Fibroblast of mammary gland (primary cell): Measurements from ENCODE around the gene CD7.

Experiments used
- DNase-seq: peaks from one replicate; pipeline ENCODE4 v3.0.0-alpha.2; 2010; ENCODE audit warnings: low read depth
- H3K4me3 ChIP-seq: 2 replicates; pipeline ENCODE4 v1.5.1; 2011; ENCODE audit warnings: low read depth, mild to moderate bottlenecking, low read length, moderate library complexity; ENCODE audit not compliant: control insufficient read depth
- CTCF ChIP-seq: conservative IDR thresholded peaks from 2 replicates; pipeline ENCODE4 v1.5.1; 2011; ENCODE audit warnings: low read depth, low read length, inconsistent platforms; ENCODE audit not compliant: control insufficient read depth, insufficient read depth

CD7 gene

DNA sequence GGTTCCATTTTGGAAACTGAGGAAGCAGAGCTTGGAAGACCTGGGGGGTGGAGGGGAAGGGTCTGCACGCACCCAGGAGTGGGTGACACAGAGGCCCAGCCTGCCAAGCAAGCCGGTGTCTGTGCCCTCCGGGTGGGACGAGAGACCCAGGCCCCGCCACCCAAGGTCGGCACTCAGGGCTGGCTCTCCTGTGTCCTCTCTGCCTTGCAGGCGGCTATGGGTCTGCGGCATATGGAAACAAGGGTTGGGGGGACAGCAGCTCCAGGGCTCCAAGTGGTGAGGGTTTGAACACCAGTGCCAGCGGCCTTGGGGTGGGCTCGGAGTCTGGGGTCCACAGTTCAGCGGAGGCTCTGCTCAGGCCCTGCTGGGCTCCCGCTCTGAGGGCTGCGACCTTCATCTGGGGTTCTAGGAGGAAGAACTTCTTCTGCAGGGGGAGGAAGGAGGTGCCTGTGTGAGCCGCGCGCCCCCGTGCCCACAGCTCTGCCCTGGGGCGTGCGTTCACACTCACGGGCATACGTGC lies 4.6 kb upstream of the CD7 start:
- no peak for TF ChIP-seq CTCF
- no peak for DNase-seq
- no peak overlapping the region for H3K4me3 ChIP-seq

GRCh38 chr17:82320956-82321927 lies 3.8 kb upstream of the CD7 start:
- H3K4me3 ChIP-seq: no peak overlapping the region
- DNase-seq: no peak
- TF ChIP-seq CTCF: peak; percentile 33

- no peak for DNase-seq
- no peak for TF ChIP-seq CTCF
- H3K4me3 ChIP-seq: no peak overlapping the region
These were observed 2.9 kb upstream of the CD7 start for GRCh38 chr17:82320140-82320840.

DNA sequence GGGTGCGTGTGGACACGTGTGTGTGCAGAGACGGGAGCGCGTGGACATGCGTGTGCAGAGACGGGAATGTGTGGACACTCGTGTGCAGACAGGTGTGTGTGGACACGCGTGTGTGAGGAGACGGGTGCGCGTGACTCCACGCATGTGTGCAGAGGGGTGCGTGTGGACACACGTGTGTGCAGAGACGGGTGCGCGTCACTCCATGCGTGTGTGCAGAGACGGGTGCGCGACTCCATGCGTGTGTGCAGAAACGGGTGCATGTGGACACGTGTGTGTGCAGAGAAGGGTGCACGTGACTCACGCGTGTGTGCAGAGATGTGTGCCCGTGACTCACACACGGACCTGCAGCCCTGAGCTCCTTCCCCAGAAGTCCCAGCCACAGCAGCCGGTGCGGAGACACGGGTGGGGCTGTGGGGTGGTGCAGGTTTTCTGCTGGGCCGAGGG lies 2.2 kb upstream of the CD7 start:
- H3K4me3 ChIP-seq: no peak overlapping the region
- DNase-seq: no peak
- TF ChIP-seq CTCF: no peak

DNA sequence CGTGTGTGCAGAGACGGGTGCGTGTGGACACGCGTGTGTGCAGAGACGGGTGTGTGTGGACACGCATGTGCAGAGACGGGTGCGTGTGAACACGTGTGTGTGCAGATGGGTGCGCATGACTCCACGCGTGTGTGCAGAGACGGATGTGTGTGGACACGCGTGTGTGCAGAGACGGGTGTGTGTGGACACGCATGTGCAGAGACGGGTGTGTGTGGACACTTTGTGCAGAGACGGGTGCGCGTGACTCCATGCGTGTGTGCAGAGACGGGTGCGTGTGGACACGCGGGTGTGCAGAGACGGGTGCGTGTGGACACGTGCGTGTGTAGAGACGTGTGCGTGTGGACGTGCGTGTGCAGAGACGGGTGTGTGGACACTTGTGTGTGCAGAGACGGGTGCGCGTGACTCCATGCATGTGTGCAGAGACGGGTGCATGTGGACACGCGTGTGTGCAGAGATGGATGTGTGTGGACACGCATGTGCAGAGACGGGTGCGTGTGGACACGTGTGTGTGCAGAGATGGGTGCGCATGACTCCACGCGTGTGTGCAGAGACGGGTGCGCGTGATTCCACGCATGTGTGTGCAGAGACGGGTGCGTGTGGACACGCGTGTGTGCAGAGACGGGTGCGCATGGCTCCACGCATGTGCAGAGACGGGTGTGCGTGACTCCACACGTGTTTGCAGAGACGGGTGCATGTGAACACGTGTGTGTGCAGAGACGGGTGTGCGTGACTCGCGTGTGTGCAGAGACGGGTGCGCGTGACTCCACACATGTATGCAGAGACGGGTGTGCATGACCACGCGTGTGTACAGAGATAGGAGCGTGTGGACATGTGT lies 1.6 kb upstream of the CD7 start:
- no peak for TF ChIP-seq CTCF
- H3K4me3 ChIP-seq: no peak overlapping the region
- no peak for DNase-seq

GRCh38 chr17:82318169-82318498 lies 726 bp upstream of the CD7 start:
- no peak for TF ChIP-seq CTCF
- no peak overlapping the region for H3K4me3 ChIP-seq
- no peak for DNase-seq
